Epithelial cell of proximal tubule (primary cell): ENCODE data around the gene CDK18. TPM values are rescaled to one million over a fixed set of nuclear protein-coding genes. Genes with fewer than 3 reads are reported as not detected.

Experiments
- DNase-seq: peaks from one replicate; pipeline ENCODE4 v3.0.0-alpha.2; 2011; ENCODE audit warnings: low read depth
- H3K4me3 ChIP-seq: 2 replicates; pipeline ENCODE4 v1.5.1; 2011; ENCODE audit warnings: low read depth, mild to moderate bottlenecking, low read length
- total RNA-seq: library from RNA; depleted of rRNA; stranded (reverse); fragments of >200 nt; gene quantifications from 2 replicates; pipeline ENCODE4 v1.2.3, GENCODE V29; 2015
- TF ChIP-seq, protein P1 (sequence below): conservative IDR thresholded peaks from 2 replicates; pipeline ENCODE4 v1.5.1; 2012; ENCODE audit warnings: low read depth, mild to moderate bottlenecking, low read length

The CDK18 gene
- total RNA-seq, 1 donor from 2014 or later: 17.3 TPM

GRCh38 chr1:205492201-205492667, 12.2 kb upstream of the CDK18 start:
- no peak overlapping the region for H3K4me3 ChIP-seq
- DNase-seq: no peak
- TF ChIP-seq, protein P1, sequence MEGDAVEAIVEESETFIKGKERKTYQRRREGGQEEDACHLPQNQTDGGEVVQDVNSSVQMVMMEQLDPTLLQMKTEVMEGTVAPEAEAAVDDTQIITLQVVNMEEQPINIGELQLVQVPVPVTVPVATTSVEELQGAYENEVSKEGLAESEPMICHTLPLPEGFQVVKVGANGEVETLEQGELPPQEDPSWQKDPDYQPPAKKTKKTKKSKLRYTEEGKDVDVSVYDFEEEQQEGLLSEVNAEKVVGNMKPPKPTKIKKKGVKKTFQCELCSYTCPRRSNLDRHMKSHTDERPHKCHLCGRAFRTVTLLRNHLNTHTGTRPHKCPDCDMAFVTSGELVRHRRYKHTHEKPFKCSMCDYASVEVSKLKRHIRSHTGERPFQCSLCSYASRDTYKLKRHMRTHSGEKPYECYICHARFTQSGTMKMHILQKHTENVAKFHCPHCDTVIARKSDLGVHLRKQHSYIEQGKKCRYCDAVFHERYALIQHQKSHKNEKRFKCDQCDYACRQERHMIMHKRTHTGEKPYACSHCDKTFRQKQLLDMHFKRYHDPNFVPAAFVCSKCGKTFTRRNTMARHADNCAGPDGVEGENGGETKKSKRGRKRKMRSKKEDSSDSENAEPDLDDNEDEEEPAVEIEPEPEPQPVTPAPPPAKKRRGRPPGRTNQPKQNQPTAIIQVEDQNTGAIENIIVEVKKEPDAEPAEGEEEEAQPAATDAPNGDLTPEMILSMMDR: no peak

DNA sequence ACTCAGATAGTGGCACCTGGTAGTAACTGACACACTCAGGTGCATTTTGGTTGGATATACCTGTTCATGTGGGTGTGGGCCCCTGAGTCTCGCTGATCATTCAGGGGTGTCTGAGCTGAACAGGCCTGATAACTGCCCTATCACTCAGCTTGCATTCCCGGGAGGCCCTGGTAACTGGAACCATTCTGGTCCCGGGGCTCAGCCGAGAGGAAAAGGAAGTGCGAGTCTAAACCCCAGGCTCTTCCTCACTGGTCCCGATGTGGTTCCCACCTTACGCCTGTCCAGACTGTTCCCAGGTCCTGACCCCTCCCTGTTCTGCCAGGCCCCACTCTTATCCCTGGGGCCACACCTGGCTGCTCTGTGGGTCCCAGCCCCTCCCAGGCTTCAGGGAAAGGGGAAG, 11.7 kb upstream of the CDK18 start:
- DNase-seq: no peak

DNA sequence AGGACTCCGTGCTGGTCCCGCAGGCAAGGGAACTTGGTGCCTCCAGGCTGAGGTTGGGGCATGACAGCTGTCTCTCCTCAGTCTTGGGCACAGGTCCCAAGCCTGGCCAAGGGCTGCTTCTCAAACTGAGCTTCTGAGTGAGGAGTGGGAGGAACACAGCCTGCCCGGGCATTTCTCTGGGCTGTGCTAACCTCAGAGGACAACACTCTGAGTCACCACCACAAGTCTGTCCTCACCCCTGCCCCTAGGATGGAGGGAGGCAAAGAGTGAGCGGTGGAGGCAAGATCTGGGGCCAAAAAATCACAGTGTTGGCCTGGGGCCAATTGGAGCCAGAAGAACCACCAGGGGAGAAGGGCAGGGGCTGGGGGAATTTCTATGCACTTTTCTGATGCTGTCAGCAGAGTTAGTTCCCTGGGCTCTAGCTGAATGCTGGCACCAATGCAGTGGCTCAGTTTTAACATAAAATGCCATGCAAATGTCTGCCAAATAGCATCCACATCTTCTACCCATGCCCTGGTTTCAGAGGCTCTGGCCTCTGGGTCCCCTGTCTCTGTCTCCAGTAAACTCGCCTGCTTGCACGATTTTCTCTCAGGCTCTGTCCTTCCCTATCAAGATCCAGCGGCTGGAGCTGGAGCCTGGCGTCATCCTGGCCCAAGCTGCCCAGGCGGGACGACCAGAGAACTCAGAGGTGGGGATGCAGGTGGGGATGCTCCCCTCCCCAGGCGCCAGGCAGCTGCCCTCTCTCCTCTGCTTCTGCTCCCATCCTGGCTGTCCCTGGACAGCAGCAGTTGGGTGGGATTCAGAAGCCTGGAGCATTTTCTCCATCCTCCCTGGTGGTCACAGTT, 11.0 kb upstream of the CDK18 start:
- no peak for DNase-seq
- no peak overlapping the region for H3K4me3 ChIP-seq
- TF ChIP-seq, protein P1: no peak

More for the DNA sequence above, 11.7 kb upstream of the CDK18 start:
- TF ChIP-seq, protein P1: no peak
- H3K4me3 ChIP-seq: no peak overlapping the region

DNA sequence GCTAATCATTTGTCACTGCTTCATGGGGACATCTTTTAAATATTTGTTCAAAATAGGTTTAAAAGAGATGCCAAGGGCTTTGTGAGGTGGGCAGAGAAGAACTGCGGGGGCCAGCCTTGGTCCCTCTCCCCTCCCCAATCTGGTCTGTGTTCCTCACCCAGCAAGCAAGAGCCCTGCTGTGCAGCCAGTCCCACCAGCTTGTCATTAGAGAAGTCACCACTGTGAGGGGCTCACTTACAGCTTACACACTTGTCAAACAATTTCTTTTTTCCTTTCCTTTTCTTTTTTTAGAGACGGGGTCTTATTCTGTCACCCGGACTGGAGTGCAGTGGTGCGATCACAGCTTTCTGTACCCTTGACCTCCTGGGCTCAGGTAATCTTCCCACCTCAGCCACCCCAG, 10.4 kb upstream of the CDK18 start:
- TF ChIP-seq, protein P1: no peak
- no peak for DNase-seq
- H3K4me3 ChIP-seq: no peak overlapping the region

DNA sequence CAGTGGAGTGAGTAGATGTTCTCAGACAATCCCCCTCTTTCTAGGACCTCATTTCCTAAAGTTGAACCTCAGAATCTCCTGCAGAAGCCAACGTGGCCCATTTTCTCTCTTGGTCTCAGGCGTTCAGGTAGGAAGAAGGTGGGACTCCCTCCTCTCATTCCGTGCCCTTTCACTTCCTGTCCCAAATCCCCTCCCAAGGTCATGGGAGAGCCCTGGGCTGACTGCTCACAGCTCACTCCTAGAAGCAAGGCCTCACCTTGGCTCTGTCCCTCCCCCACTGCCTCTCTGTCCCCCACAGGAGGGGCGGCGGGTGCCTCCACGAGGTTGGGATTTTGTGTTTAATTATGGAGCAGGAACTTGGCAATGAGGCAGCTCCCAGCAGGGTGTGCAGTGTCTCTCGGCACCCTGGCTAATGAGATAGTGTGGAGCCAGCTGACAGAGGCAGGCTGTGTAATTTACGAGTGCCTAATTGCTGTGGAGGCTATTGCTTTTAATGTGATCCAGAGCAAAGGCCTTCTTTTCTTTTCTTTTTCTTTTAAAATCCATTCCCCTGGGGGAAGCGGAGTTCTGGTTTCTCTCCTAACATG, 9.1 kb upstream of the CDK18 start:
- no peak for DNase-seq
- H3K4me3 ChIP-seq: no peak overlapping the region
- TF ChIP-seq, protein P1: no peak

GRCh38 chr1:205496661-205497060, 7.8 kb upstream of the CDK18 start:
- H3K4me3 ChIP-seq: no peak overlapping the region
- TF ChIP-seq, protein P1: no peak
- DNase-seq: no peak
